22Rv1 (cell line): ENCODE data around the gene MEIS1.

Experiments used
- ZFX ChIP-seq: fragments of 450-650 bp; IDR thresholded peaks from 2 replicates; pipeline ENCODE4 v1.6.1; 2017; ENCODE audit warnings: antibody characterized with exemption, borderline replicate concordance
- TF ChIP-seq, protein P1 (sequence below): fragments of 450-650 bp; IDR thresholded peaks from 2 replicates; pipeline ENCODE4 v1.5.1; 2017; ENCODE audit warnings: mild to moderate bottlenecking

DNA sequence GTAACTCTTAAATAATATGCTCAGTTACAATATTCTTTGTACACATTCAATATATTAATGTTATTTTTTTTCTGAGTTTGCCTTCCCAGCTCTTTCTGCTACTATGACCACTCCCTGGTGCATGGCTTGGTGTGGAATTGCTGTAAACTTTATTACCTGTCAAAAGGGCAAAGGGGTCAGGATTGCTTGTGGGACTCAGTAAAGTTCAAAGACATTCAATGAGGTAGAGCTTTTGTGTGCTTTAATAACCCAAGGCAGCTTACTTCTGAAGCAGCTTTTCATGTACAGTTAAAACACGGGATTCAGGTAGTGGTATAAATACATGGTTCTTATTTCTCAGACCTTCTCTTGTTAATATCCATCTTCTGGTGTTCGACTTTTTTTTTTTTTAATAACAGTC lies 132.8 kb downstream of the MEIS1 start:
- TF ChIP-seq, protein P1, sequence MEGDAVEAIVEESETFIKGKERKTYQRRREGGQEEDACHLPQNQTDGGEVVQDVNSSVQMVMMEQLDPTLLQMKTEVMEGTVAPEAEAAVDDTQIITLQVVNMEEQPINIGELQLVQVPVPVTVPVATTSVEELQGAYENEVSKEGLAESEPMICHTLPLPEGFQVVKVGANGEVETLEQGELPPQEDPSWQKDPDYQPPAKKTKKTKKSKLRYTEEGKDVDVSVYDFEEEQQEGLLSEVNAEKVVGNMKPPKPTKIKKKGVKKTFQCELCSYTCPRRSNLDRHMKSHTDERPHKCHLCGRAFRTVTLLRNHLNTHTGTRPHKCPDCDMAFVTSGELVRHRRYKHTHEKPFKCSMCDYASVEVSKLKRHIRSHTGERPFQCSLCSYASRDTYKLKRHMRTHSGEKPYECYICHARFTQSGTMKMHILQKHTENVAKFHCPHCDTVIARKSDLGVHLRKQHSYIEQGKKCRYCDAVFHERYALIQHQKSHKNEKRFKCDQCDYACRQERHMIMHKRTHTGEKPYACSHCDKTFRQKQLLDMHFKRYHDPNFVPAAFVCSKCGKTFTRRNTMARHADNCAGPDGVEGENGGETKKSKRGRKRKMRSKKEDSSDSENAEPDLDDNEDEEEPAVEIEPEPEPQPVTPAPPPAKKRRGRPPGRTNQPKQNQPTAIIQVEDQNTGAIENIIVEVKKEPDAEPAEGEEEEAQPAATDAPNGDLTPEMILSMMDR: no peak
- no peak for TF ChIP-seq ZFX
